GM21529 (cell line): ENCODE data around the gene TBC1D22A.
"Not testable (repeated sequence)": the region's sequence is repeated elsewhere in the genome, so short reads cannot be mapped to it uniquely, and the experiment has no call there.

Source experiments
- ATAC-seq: cut with Tn5 transposase; IDR thresholded peaks from one replicate; pipeline ENCODE4 v1.9.1; 2021; ENCODE audit not compliant: unreplicated experiment

The TBC1D22A gene

GRCh38 chr22:47126344-47126811 is 363.9 kb downstream of the TBC1D22A start:
- no peak for ATAC-seq

- no peak for ATAC-seq
Observed at GRCh38 chr22:47127441-47127871, 365.0 kb downstream of the TBC1D22A start.

GRCh38 chr22:47128216-47128615 is 365.8 kb downstream of the TBC1D22A start:
- ATAC-seq = no peak

GRCh38 chr22:47128622-47129215 is 366.3 kb downstream of the TBC1D22A start:
- ATAC-seq = no peak

GRCh38 chr22:47129902-47130635 is 367.6 kb downstream of the TBC1D22A start:
- no peak for ATAC-seq

- ATAC-seq = no peak
Observed at GRCh38 chr22:47130883-47131631, 368.6 kb downstream of the TBC1D22A start.

GRCh38 chr22:47131632-47132427 is 369.4 kb downstream of the TBC1D22A start:
- ATAC-seq = no peak

GRCh38 chr22:47132428-47132825 is 370.0 kb downstream of the TBC1D22A start:
- ATAC-seq = no peak

GRCh38 chr22:47133061-47133969 is 370.9 kb downstream of the TBC1D22A start:
- no peak for ATAC-seq

GRCh38 chr22:47134222-47134621 is 371.8 kb downstream of the TBC1D22A start:
- ATAC-seq = no peak

GRCh38 chr22:47135338-47135737 is 372.9 kb downstream of the TBC1D22A start:
- no peak for ATAC-seq

GRCh38 chr22:47136050-47136449 is 373.6 kb downstream of the TBC1D22A start:
- ATAC-seq = no peak

GRCh38 chr22:47136671-47137070 is 374.2 kb downstream of the TBC1D22A start:
- ATAC-seq = no peak

GRCh38 chr22:47139013-47139789 is 376.8 kb downstream of the TBC1D22A start:
- no peak for ATAC-seq

- ATAC-seq = no peak
Observed at GRCh38 chr22:47139790-47140119, 377.3 kb downstream of the TBC1D22A start.

GRCh38 chr22:47140975-47141374 is 378.5 kb downstream of the TBC1D22A start:
- not testable (repeated sequence) for ATAC-seq

GRCh38 chr22:47142427-47143046 is 380.1 kb downstream of the TBC1D22A start:
- ATAC-seq = no peak

- no peak for ATAC-seq
Observed at GRCh38 chr22:47143249-47143938, 380.9 kb downstream of the TBC1D22A start.
